Measurements from ENCODE around the gene KCNMA1. TPM values are rescaled to one million over a fixed set of nuclear protein-coding genes. Genes with fewer than 3 reads are reported as not detected.

The KCNMA1 gene
- total and polyA plus RNA-seq, 10 of the 15 experiments (the other 5 are each of a cell fraction or from before 2014, with no cell fraction given), result 8.5 to 77.0 (median 21.3) TPM

DNA sequence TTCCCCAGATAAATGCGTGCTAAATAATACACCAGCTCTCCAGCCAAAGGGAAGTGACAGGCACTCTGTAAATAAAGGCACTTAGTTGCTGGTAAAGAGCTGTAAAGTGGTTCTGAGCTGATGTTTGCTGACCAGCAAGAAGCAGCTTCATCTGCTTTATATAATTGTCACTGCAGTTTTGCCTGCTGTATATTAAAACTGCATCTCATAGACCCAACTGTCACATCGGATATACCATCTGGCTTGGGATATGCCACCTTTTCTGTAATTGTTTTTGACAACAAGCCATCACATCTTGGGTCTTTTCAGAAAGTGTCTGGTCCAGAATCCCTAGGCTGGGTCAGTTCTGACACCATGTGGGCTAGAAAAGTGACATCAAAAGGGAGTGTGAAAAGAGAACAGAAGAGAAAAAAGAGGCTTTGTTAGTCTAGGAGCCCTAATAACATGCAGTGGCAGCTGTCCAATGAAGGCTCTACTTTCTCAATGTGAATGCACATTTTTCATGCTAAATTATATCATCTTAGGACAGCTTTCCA, 697.6 kb downstream of the KCNMA1 start:
- no peak overlapping the region for H3K4me2 ChIP-seq (ENCODE audit: control insufficient read depth, insufficient read depth)
- 71% methylated on average over 2 of the region's 2 CpGs for WGBS (ENCODE audit: insufficient coverage, insufficient replicate concordance, low lambda C conversion rate, missing lambda C conversion rate)
- no peaks in the 10 kb centered on the region for H4K20me1 ChIP-seq (ENCODE audit: control insufficient read depth, insufficient read depth)
- FAIRE-seq (no peak), ATAC-seq (no peak), DNase-seq (ENCODE audit: low read depth, low spot score) (no peak)
- H3K36me3 ChIP-seq (ENCODE audit: control insufficient read depth in 2 of 2, insufficient read depth in 2 of 2, low read length in 1 of 2), result no peaks in the 10 kb centered on the region
- no peak overlapping the region for H3K27ac ChIP-seq (ENCODE audit: control insufficient read depth, insufficient read depth)
- no peaks in the 10 kb centered on the region for H3K4me1 ChIP-seq (ENCODE audit: control insufficient read depth, insufficient read depth, low read length)
- no peaks in the 10 kb centered on the region for H3K79me2 ChIP-seq (ENCODE audit: control insufficient read depth, insufficient read depth, low read length)
- no peaks in the 10 kb centered on the region for H3K27me3 ChIP-seq (replicated peaks in 1 of 2; ENCODE audit: control insufficient read depth in 2 of 2, insufficient read depth in 2 of 2, low read length in 1 of 2)
- ChIA-PET CTCF (no interaction called here), RAD21 (ENCODE audit: unreplicated experiment) (no interaction called here), POLR2A (no interaction called here), SMC1A (ENCODE audit: uncharacterized antibody, unreplicated experiment) (no interaction called here)
- no TSS peak for BruUV-seq (replicated peaks)
- H2AFZ ChIP-seq (ENCODE audit: control insufficient read depth, low read depth, low read length), result no peak overlapping the region
- intact Hi-C loops (cut with micrococcal nuclease; ENCODE audit: unreplicated experiment), result no loop called here
- H3K9ac ChIP-seq (ENCODE audit: control insufficient read depth, insufficient read depth, low read length), result no peak overlapping the region
- no peak overlapping the region for H3K4me3 ChIP-seq
- H3K9me3 ChIP-seq (replicated peaks; ENCODE audit: control insufficient read depth, insufficient read depth, low read length), result no peaks in the 10 kb centered on the region
- in situ Hi-C loops (cut with MboI), result no loop called here
- TF ChIP-seq, protein P1, sequence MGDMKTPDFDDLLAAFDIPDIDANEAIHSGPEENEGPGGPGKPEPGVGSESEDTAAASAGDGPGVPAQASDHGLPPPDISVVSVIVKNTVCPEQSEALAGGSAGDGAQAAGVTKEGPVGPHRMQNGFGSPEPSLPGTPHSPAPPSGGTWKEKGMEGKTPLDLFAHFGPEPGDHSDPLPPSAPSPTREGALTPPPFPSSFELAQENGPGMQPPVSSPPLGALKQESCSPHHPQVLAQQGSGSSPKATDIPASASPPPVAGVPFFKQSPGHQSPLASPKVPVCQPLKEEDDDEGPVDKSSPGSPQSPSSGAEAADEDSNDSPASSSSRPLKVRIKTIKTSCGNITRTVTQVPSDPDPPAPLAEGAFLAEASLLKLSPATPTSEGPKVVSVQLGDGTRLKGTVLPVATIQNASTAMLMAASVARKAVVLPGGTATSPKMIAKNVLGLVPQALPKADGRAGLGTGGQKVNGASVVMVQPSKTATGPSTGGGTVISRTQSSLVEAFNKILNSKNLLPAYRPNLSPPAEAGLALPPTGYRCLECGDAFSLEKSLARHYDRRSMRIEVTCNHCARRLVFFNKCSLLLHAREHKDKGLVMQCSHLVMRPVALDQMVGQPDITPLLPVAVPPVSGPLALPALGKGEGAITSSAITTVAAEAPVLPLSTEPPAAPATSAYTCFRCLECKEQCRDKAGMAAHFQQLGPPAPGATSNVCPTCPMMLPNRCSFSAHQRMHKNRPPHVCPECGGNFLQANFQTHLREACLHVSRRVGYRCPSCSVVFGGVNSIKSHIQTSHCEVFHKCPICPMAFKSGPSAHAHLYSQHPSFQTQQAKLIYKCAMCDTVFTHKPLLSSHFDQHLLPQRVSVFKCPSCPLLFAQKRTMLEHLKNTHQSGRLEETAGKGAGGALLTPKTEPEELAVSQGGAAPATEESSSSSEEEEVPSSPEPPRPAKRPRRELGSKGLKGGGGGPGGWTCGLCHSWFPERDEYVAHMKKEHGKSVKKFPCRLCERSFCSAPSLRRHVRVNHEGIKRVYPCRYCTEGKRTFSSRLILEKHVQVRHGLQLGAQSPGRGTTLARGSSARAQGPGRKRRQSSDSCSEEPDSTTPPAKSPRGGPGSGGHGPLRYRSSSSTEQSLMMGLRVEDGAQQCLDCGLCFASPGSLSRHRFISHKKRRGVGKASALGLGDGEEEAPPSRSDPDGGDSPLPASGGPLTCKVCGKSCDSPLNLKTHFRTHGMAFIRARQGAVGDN (IDR thresholded peaks at IDR 0.05), result no peak
- TF ChIP-seq, protein P2, sequence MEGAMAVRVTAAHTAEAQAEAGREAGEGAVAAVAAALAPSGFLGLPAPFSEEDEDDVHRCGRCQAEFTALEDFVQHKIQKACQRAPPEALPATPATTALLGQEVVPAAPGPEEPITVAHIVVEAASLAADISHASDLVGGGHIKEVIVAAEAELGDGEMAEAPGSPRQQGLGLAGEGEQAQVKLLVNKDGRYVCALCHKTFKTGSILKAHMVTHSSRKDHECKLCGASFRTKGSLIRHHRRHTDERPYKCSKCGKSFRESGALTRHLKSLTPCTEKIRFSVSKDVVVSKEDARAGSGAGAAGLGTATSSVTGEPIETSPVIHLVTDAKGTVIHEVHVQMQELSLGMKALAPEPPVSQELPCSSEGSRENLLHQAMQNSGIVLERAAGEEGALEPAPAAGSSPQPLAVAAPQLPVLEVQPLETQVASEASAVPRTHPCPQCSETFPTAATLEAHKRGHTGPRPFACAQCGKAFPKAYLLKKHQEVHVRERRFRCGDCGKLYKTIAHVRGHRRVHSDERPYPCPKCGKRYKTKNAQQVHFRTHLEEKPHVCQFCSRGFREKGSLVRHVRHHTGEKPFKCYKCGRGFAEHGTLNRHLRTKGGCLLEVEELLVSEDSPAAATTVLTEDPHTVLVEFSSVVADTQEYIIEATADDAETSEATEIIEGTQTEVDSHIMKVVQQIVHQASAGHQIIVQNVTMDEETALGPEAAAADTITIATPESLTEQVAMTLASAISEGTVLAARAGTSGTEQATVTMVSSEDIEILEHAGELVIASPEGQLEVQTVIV (IDR thresholded peaks at IDR 0.05; ENCODE audit: borderline replicate concordance, partially characterized antibody), result no peak
- TF ChIP-seq, protein P3, sequence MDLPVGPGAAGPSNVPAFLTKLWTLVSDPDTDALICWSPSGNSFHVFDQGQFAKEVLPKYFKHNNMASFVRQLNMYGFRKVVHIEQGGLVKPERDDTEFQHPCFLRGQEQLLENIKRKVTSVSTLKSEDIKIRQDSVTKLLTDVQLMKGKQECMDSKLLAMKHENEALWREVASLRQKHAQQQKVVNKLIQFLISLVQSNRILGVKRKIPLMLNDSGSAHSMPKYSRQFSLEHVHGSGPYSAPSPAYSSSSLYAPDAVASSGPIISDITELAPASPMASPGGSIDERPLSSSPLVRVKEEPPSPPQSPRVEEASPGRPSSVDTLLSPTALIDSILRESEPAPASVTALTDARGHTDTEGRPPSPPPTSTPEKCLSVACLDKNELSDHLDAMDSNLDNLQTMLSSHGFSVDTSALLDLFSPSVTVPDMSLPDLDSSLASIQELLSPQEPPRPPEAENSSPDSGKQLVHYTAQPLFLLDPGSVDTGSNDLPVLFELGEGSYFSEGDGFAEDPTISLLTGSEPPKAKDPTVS (IDR thresholded peaks at IDR 0.05; ENCODE audit: low read depth, low read length), result no peak
- TF ChIP-seq ZNF384 (IDR thresholded peaks at IDR 0.05; ENCODE audit: borderline replicate concordance, low read depth, low read length) (no peak), IKZF2 (IDR thresholded peaks at IDR 0.05) (no peak), SMARCA5 (IDR thresholded peaks at IDR 0.05) (no peak), RAD51 (IDR thresholded peaks at IDR 0.05) (no peak), CBX3 (IDR thresholded peaks at IDR 0.05; ENCODE audit: borderline replicate concordance, low read depth) (no peak)
- TF ChIP-seq, protein P4, sequence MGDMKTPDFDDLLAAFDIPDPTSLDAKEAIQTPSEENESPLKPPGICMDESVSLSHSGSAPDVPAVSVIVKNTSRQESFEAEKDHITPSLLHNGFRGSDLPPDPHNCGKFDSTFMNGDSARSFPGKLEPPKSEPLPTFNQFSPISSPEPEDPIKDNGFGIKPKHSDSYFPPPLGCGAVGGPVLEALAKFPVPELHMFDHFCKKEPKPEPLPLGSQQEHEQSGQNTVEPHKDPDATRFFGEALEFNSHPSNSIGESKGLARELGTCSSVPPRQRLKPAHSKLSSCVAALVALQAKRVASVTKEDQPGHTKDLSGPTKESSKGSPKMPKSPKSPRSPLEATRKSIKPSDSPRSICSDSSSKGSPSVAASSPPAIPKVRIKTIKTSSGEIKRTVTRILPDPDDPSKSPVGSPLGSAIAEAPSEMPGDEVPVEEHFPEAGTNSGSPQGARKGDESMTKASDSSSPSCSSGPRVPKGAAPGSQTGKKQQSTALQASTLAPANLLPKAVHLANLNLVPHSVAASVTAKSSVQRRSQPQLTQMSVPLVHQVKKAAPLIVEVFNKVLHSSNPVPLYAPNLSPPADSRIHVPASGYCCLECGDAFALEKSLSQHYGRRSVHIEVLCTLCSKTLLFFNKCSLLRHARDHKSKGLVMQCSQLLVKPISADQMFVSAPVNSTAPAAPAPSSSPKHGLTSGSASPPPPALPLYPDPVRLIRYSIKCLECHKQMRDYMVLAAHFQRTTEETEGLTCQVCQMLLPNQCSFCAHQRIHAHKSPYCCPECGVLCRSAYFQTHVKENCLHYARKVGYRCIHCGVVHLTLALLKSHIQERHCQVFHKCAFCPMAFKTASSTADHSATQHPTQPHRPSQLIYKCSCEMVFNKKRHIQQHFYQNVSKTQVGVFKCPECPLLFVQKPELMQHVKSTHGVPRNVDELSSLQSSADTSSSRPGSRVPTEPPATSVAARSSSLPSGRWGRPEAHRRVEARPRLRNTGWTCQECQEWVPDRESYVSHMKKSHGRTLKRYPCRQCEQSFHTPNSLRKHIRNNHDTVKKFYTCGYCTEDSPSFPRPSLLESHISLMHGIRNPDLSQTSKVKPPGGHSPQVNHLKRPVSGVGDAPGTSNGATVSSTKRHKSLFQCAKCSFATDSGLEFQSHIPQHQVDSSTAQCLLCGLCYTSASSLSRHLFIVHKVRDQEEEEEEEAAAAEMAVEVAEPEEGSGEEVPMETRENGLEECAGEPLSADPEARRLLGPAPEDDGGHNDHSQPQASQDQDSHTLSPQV (IDR thresholded peaks at IDR 0.05), result no peak
- TF ChIP-seq, protein P5, sequence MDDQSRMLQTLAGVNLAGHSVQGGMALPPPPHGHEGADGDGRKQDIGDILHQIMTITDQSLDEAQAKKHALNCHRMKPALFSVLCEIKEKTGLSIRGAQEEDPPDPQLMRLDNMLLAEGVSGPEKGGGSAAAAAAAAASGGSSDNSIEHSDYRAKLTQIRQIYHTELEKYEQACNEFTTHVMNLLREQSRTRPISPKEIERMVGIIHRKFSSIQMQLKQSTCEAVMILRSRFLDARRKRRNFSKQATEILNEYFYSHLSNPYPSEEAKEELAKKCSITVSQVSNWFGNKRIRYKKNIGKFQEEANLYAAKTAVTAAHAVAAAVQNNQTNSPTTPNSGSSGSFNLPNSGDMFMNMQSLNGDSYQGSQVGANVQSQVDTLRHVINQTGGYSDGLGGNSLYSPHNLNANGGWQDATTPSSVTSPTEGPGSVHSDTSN (IDR thresholded peaks at IDR 0.05; ENCODE audit: insufficient replicate concordance, low read depth, low read length), result no peak
